HG03039 (cell line): ENCODE measurements around the gene GREB1L.
"Not testable (repeated sequence)": the region's sequence is repeated elsewhere in the genome, so short reads cannot be mapped to it uniquely, and the experiment has no call there.

Experiments used
- ATAC-seq: cut with Tn5 transposase; IDR thresholded peaks from one replicate; pipeline ENCODE4 v1.9.1; 2021; ENCODE audit warnings: mild to moderate bottlenecking, moderate library complexity; ENCODE audit not compliant: unreplicated experiment

Gene GREB1L

DNA sequence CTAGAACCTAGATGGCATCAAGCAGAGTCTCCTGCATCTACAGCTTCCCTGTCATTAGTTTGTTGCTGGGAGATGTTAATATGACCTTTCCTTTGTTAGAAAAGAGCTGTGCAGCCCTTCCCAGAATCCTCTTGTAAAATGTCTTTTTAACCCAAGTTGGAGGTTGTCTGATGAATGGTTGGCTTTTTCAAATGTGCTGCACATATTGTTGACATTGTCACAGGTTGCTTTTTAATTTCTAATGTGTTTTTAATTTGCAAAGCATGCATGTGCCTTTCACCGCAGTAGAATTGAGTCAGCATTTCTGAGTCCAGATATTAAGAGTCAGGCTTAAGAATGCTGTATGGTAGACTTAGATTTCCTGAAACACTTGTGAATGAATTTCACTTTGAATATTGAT is 120.8 kb downstream of the GREB1L start:
- ATAC-seq, result no peak

DNA sequence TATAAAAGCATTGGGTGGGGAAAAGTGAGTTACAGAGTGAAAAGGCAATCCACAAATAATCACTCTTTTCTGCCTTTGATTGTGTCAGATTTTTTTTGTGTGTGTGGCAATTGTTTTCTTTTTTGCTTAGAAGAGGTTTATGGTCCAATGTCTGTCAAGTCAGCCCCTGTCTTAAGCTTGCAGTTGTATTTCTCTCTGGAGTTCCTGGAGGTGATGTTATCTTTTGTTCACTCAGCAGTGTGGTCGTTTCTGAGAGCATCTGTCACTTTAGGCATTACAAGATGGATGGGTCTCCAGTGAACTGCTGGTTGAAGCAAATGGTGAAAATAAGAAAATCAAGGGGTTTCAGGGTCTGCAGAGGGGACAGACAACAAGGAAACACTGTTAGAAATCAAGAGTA is 121.3 kb downstream of the GREB1L start:
- no peak for ATAC-seq

DNA sequence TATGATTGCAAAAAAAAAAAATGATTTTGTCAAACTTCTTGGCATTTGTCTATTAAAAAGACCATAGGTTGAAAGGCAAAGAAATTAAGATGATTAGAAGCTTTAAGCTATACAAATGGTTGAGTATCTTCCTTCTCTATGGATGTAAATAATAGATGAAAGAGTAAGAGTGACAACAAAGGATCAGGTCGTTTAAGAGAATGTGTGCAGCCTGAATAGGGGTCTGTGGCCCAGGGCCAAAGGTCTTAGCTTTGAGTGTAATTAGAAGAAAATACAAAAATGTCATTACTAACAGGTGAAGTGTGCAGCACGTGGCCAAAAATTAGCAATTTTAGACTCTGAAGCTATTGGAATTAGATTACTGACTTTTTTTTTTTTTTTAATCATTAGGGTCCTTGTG is 122.4 kb downstream of the GREB1L start:
- ATAC-seq, result no peak

DNA sequence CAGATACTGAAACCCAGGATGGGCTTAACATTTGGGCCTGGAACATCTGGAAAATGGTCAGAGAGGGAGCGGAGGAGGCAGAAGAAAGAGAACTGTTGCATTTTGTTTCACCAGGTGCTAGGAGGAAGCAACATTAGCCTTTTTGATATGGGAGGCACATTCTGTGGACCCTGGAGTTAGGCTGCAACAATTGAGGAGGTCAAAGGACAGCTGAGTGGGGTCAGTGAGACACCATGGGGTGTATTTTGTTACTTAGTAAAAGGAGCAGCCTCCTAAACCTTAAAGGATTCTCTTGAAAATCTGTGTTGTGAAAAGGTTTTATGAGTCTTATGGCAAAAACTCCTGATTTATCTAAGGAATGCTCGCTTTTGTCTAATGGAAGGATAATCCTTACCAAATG is 124.9 kb downstream of the GREB1L start:
- ATAC-seq, result no peak

DNA sequence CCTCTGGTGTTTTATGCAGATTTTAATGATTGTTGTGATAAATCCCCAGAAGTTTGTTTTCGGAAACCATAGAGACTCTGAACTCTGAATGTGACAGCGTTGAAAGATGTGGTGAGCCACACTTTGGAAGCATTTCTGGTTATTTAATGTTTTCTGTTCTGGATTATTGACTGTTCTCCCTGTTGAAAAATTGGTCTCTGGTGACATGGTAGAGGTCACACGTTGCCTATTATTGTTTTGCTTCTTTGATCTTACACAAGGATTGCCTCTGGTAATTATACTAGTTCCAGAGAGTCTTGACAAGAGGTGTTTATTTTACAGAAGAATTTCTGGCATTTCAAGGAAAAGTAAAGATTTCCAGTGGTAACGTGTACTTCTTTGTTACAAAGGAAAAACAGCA is 127.1 kb downstream of the GREB1L start:
- ATAC-seq, result no peak

GRCh38 chr18:21369597-21369996 is 127.6 kb downstream of the GREB1L start:
- ATAC-seq, result not testable (repeated sequence)

- ATAC-seq, result no peak
Observed at GRCh38 chr18:21383031-21383430, 141.0 kb downstream of the GREB1L start.

DNA sequence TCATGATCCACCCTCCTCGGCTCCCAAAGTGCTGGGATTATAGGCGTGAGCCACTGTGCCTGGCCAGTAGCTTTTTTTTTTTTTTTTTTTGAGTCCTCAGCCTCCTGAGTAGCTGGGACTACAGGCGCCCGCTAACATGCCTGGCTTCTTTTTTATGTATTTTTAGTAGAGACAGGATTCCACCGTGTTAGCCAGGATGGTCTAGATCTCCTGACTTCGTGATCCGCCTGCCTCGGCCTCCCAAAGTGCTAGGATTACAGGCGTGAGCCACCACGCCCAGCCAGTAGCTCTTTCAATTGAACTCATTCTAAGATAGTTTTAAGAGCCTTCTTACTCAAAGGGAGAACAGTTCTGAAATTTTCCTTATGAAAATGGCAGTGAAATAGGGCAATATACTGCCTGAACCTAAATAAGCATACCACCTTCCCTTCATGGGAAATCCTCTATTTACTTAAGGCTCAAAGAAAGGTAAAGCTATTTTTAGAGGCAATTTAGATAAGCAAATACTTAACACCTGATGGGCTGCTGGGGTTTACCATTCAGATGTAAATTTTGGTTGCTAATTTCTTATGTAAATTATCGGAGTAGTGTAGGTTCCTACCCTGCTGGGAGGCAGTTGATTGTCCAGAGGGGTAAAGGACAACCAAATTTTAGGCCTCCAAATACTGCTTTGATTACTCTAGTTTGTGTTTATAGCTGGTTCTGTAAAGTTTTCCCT is 144.7 kb downstream of the GREB1L start:
- ATAC-seq, result no peak

DNA sequence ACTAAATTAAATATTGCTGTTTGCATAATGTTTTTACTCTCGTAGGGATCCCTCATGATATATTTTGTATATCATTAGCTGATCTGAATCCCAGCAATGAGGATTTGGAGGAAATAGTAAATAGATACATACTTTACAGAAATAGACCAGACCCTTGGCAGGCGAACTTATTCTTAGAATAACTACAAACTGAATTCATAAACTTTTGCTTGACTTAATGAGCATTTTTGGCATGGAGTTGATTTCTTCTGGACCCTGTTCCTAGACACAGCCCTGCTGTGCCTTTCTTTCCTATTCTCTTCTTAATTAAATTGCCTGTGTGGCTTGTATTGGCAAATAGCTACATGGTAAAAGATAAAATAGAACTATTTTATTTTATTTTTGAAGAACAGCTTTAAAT is 145.9 kb downstream of the GREB1L start:
- no peak for ATAC-seq

DNA sequence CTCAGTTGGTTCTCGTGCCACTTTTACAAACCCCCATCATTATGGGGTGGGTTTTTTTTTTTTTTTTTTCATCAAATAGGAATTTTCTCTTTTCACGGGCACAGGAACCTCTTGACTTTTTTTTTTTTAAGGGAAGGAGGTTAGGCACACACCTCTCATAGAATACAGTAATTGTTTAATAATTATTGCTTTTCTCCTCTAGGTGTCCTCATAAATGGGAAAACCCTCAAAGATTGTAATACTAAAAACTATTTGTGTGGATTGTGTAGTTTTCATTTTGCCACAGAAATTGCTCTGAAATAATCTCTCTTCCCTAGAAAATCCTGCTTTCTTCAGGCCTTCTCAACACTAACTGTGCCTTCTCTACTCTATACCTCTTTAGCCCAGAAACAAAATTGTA is 147.3 kb downstream of the GREB1L start:
- no peak for ATAC-seq

DNA sequence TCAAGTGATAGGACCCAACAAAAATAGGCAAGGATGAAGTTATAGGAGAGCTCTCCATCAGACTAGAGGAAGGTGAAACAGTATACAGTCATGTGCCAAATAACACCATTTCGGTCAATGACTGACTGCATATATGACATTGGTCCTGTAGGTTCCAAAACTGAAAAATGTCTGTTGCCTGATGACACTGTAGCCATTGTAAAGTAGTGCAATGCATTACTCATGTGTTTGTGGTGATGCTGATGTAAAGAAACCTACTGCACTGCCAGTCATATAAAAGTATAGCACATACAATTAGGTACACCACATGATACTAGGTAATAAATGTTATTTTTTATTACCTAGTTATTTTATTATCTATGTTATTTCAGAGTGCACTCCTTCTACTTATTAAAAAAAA is 147.9 kb downstream of the GREB1L start:
- no peak for ATAC-seq

DNA sequence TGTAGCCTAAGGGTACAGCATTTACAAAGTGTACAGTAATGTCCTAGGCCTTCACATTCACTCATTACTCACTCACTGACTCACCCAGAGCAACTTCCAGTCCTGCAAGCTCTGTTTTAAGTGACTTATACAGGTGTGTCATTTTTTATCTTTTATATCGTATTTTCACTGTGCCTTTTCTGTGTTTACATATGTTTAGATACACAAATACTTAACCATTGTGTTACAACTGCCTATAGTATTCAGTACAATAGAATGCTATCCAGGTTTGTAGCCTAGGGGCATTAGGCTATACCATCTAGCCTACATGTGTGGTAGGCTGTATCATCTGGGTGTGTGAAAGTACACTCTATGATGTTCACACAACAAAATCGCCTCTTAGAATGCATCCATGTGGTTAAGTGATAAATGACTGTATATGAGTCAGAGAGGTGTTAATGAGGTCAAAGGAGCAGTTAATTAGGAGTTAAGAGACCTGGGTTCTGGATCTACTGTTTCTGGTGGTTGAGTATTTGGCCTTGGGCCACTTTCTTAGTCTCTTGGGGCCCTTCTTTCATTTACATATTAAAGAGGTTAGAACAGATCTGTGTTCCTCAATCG is 149.1 kb downstream of the GREB1L start:
- ATAC-seq, result no peak

DNA sequence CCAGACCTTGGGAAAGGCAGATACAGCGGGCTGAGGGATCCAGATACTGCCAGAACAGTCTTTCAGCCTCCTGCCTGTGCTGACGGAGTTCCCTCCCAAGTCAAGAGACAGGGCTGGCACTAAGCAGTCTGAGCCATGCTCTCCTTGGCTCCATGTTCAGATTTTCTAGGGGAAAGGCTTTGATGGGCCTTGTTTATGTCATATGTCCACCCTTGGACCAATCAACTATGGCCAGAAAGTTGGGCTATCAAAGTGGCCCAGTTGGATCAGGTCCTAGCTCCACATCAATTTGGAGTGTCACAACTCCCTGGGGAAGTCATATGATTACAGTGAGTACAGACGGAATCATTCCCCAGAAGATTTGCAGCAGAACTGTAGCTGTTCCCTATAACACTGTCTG is 152.0 kb downstream of the GREB1L start:
- ATAC-seq, result no peak

GRCh38 chr18:21398121-21398520 is 156.1 kb downstream of the GREB1L start:
- no peak for ATAC-seq

- ATAC-seq, result no peak
Observed at GRCh38 chr18:21402272-21402671, 160.2 kb downstream of the GREB1L start.

DNA sequence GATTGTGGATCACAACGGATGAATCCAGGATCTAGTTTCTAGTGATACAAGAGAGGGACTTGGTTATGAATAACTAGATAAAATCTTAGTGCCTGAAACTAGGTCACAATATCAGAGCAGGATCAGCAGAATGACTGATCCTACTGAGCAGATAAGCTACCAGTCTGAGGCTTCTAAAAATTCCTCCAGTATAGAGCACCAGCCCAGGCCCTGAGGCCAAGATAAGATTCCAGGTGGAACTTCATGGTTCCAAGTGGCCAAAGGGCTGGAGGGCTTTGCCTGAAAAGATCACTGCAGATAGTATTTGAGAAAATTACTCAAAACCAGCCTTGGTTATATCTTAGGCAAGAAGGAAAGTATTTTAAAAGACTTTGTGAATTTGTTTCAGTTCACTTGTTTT is 162.4 kb downstream of the GREB1L start:
- no peak for ATAC-seq

GRCh38 chr18:21406116-21406515 is 164.1 kb downstream of the GREB1L start:
- no peak for ATAC-seq

DNA sequence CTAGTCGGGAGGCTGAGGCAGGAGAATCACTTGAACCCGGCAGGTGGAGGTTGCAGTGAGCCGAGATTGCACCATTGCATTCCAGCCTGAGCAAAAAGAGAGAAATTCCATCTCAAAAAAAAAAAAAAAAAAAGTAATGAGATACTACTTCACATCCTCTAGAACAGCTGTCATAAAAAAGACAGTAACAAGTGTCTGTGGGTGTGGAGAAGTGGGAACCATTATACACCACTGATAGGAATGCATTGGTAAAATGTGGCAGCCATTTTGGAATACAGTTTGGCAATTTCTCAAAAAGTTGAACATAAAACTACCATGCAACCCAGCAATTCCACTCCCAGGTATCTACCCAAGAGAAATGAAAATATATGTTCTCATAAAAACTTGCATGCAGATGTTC is 166.6 kb downstream of the GREB1L start:
- no peak for ATAC-seq

DNA sequence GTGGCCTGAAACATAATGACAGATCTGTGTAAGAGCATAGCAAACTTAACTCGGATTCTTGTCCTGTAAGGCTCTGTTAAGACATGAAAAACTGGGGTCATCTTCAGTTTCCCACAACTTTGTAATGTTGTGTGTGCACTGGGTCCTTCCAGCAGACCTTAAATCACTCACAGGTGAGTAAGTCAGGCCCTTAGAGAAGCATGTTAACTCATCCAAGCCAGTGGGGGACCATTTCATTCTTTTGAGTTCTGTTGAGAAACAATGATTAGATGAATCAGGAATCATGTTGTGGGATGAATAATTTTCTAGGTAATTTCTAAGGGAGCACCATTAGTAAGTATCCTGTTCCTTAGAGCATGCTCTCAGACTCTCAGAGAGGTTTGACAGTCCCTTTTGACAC is 191.4 kb downstream of the GREB1L start:
- no peak for ATAC-seq

- no peak for ATAC-seq
Observed at GRCh38 chr18:21439431-21439846, 197.4 kb downstream of the GREB1L start.

GRCh38 chr18:21441670-21442069 is 199.6 kb downstream of the GREB1L start:
- ATAC-seq, result no peak

- no peak for ATAC-seq
Observed at GRCh38 chr18:21443776-21444464, 201.9 kb downstream of the GREB1L start.
